Cerebellar cortex (tissue), 1 donor: ENCODE data around the gene FOCAD.
A peak's percentile ranks its signal among the peaks of the same experiment; 100 is the strongest.
"Not testable (repeated sequence)": the region's sequence is repeated elsewhere in the genome, so short reads cannot be mapped to it uniquely, and the experiment has no call there.

ENCODE experiments used
- DNase-seq: peaks from one replicate; pipeline ENCODE4 v3.0.0-alpha.2; 2015; ENCODE audit warnings: low spot score

FOCAD gene

GRCh38 chr9:20684035-20684874, at the start of gene FOCAD:
FOCAD (plus strand) TSS chr9:20684259; CDS start chr9:20715354, 31,095 bp downstream.
- DNase-seq: peak; percentile 96

GRCh38 chr9:20634895-20635294, 49.2 kb upstream of the FOCAD start:
- DNase-seq: no peak

- no peak for DNase-seq
Observed at GRCh38 chr9:20636888-20637440, 47.1 kb upstream of the FOCAD start.

- DNase-seq: peak; percentile 92
Observed at GRCh38 chr9:20640331-20641187, 43.5 kb upstream of the FOCAD start.

GRCh38 chr9:20642045-20642444, 42.0 kb upstream of the FOCAD start:
- DNase-seq: no peak

GRCh38 chr9:20643660-20644059, 40.4 kb upstream of the FOCAD start:
- no peak for DNase-seq

GRCh38 chr9:20646656-20647055, 37.4 kb upstream of the FOCAD start:
- no peak for DNase-seq

GRCh38 chr9:20649381-20649780, 34.7 kb upstream of the FOCAD start:
- DNase-seq: no peak

GRCh38 chr9:20650313-20650712, 33.7 kb upstream of the FOCAD start:
- DNase-seq: no peak

GRCh38 chr9:20650750-20651299, 33.2 kb upstream of the FOCAD start:
- DNase-seq: no peak

- no peak for DNase-seq
Observed at GRCh38 chr9:20651939-20652338, 32.1 kb upstream of the FOCAD start.

GRCh38 chr9:20658246-20658667, 25.8 kb upstream of the FOCAD start:
- not testable (repeated sequence) for DNase-seq

- DNase-seq: no peak
Observed at GRCh38 chr9:20658677-20659473, 25.2 kb upstream of the FOCAD start.

GRCh38 chr9:20659474-20659967, 24.5 kb upstream of the FOCAD start:
- no peak for DNase-seq

GRCh38 chr9:20662156-20662555, 21.9 kb upstream of the FOCAD start:
- DNase-seq: no peak

- DNase-seq: no peak
Observed at GRCh38 chr9:20663133-20663532, 20.9 kb upstream of the FOCAD start.

- DNase-seq: no peak
Observed at GRCh38 chr9:20664501-20664900, 19.6 kb upstream of the FOCAD start.

- DNase-seq: no peak
Observed at GRCh38 chr9:20670395-20670794, 13.7 kb upstream of the FOCAD start.

GRCh38 chr9:20671635-20672034, 12.4 kb upstream of the FOCAD start:
- no peak for DNase-seq

- DNase-seq: not testable (repeated sequence)
Observed at GRCh38 chr9:20673537-20673936, 10.5 kb upstream of the FOCAD start.

GRCh38 chr9:20681467-20681866, 2.6 kb upstream of the FOCAD start:
- DNase-seq: no peak
